HepG2 (cell line): ENCODE measurements around the gene NPHP4. TPM values are rescaled to one million over a fixed set of nuclear protein-coding genes. Genes with fewer than 3 reads are reported as not detected.

Experiments
- ATAC-seq: fragments of 200-7000 bp; cut with Tn5 transposase; 3 replicates; pipeline ENCODE4 v1.9.1; 2020; ENCODE audit warnings: mild to moderate bottlenecking, moderate library complexity
- BruUV-seq: library from RNA; stranded (reverse); fragments of 400-500 nt; replicated peaks from 2 replicates; lab custom pipeline; 2021; lab: Mats Ljungman, UMichigan
- CTCF ChIA-PET: fragments of 300-600 bp; formaldehyde crosslinking; extraction: SDS; loops from one replicate; lab custom pipeline; 2021; ENCODE audit warnings: low total read pairs, inconsistent platforms, low intra/inter-chr PET ratio; lab: Yijun Ruan, JAX
- POLR2A ChIA-PET: fragments of 350-600 bp; sonication (Branson Sonifier 250); formaldehyde crosslinking; loops from one replicate; lab custom pipeline; 2020; ENCODE audit warnings: antibody characterized with exemption, inconsistent platforms; lab: Yijun Ruan, JAX
- DNase-seq: peaks from one replicate; pipeline ENCODE4 v3.0.0-alpha.2; 2015; ENCODE audit warnings: low spot score
- FAIRE-seq: peaks from 3 replicates; lab custom pipeline; 2011; peaks lifted over from hg19 to GRCh38; lab: Jason Lieb, UNC
- H2AFZ ChIP-seq: one replicate; pipeline ENCODE4 v1.6.1; 2011; ENCODE audit warnings: low read length, inconsistent platforms
- H3K27ac ChIP-seq: fragments of 300-600 bp; 3 replicates; pipeline ENCODE4 v1.8.0; 2011; ENCODE audit warnings: mixed run types, mild to moderate bottlenecking, mixed read lengths, low read length, inconsistent platforms; ENCODE audit not compliant: insufficient read depth; ENCODE audit errors: extremely low read length
- H3K27me3 ChIP-seq, 2 experiments: fragments of 200-600 bp in 1 of 2; 2 replicates in 1 of 2; 3 replicates in 1 of 2; pipeline versions ENCODE4 v1.6.0 to v1.8.0; 2011; ENCODE audit warnings: low read length in 2 of 2, mild to moderate bottlenecking in 2 of 2, moderate library complexity in 2 of 2, inconsistent platforms in 1 of 2; ENCODE audit not compliant: insufficient read depth in 2 of 2, control insufficient read depth in 1 of 2
- H3K36me3 ChIP-seq, 2 experiments: fragments of 200-600 bp in 1 of 2; replicated peaks in 1 of 2; 2 replicates in 1 of 2; 3 replicates in 1 of 2; pipeline versions ENCODE4 v1.5.1 to v1.8.0; 2011; ENCODE audit warnings: low read length in 2 of 2, inconsistent platforms in 1 of 2; ENCODE audit not compliant: insufficient read depth in 2 of 2, control insufficient read depth in 1 of 2
- H3K4me1 ChIP-seq: 2 replicates; pipeline ENCODE4 v1.5.1; 2012; ENCODE audit warnings: low read length, inconsistent platforms; ENCODE audit not compliant: insufficient read depth
- H3K4me2 ChIP-seq: 2 replicates; pipeline ENCODE4 v1.6.0; 2011; ENCODE audit warnings: low read depth, low read length, inconsistent platforms
- H3K4me3 ChIP-seq, 3 experiments: fragments of 200-600 bp in 1 of 3; sonication (generic), shearing (Covaris generic) in 1 of 3; replicated peaks in 1 of 3; 2 replicates each; pipeline ENCODE4 v1.5.1; 2011 to 2016; ENCODE audit warnings: low read length in 3 of 3, inconsistent platforms in 2 of 3, low read depth in 2 of 3, mild to moderate bottlenecking in 2 of 3, control low read depth in 1 of 3, mixed read lengths in 1 of 3; ENCODE audit not compliant: insufficient read depth in 1 of 3
- H3K79me2 ChIP-seq: one replicate; pipeline ENCODE4 v1.6.1; 2011; ENCODE audit warnings: low read length, inconsistent platforms; ENCODE audit not compliant: insufficient read depth
- H3K9ac ChIP-seq: 2 replicates; pipeline ENCODE4 v1.6.0; 2011; ENCODE audit warnings: mild to moderate bottlenecking, low read depth, low read length, inconsistent platforms; ENCODE audit not compliant: insufficient read depth
- H3K9me3 ChIP-seq: 2 replicates; pipeline ENCODE4 v1.5.1; 2012; ENCODE audit warnings: mild to moderate bottlenecking, low read length
- H4K20me1 ChIP-seq: 2 replicates; pipeline ENCODE4 v1.6.0; 2011; ENCODE audit warnings: inconsistent platforms, mild to moderate bottlenecking, low read length, moderate library complexity; ENCODE audit not compliant: insufficient read depth
- AKAP8 ChIP-seq: sonication (generic); formaldehyde crosslinking; IDR thresholded peaks from 2 replicates; pipeline ENCODE4 v1.5.1; 2020; ENCODE audit warnings: mild to moderate bottlenecking, missing genetic modification reagents
- ATRX ChIP-seq: sonication (generic); formaldehyde crosslinking; IDR thresholded peaks from 2 replicates; pipeline ENCODE4 v1.4.0; 2020; ENCODE audit warnings: missing genetic modification reagents, borderline replicate concordance
- CREM ChIP-seq, 2 experiments: sonication (generic) in 1 of 2; formaldehyde crosslinking in 1 of 2; IDR thresholded peaks; 2 replicates each; pipeline versions ENCODE4 v1.4.0 to v1.6.1; 2016 to 2020; ENCODE audit warnings: antibody characterized with exemption in 1 of 2, mild to moderate bottlenecking in 1 of 2, missing genetic modification reagents in 1 of 2
- EHMT2 ChIP-seq: fragments of 200-600 bp; sonication (generic); IDR thresholded peaks from 2 replicates; pipeline ENCODE4 v1.7.0; 2017; ENCODE audit warnings: antibody characterized with exemption, low read depth, low read length, borderline replicate concordance
- IKZF4 ChIP-seq: sonication (generic); formaldehyde crosslinking; IDR thresholded peaks from 2 replicates; pipeline ENCODE4 v1.5.1; 2020; ENCODE audit warnings: borderline replicate concordance, mild to moderate bottlenecking, low read depth, missing genetic modification reagents; ENCODE audit errors: not compliant biosample characterization
- RXRB ChIP-seq: IDR thresholded peaks from 2 replicates; pipeline ENCODE4 v1.6.1; 2016; ENCODE audit warnings: borderline replicate concordance, missing genetic modification reagents, missing compliant biosample characterization
- SIN3A ChIP-seq: IDR thresholded peaks from 2 replicates; pipeline ENCODE4 v1.6.1; 2011; ENCODE audit warnings: low read depth, mild to moderate bottlenecking, control low read depth, low read length, borderline replicate concordance
- SPEN ChIP-seq: sonication (generic); formaldehyde crosslinking; IDR thresholded peaks from 2 replicates; pipeline ENCODE4 v1.5.1; 2020; ENCODE audit warnings: low read depth, mild to moderate bottlenecking, missing genetic modification reagents
- ZNF12 ChIP-seq: sonication (generic); formaldehyde crosslinking; IDR thresholded peaks from 2 replicates; pipeline ENCODE4 v1.5.0; 2020; ENCODE audit warnings: missing genetic modification reagents
- ZNF468 ChIP-seq: sonication (generic); formaldehyde crosslinking; IDR thresholded peaks from 2 replicates; pipeline ENCODE4 v1.8.0; 2022; ENCODE audit warnings: mild to moderate bottlenecking, moderate library complexity, missing genetic modification reagents
- ZNF709 ChIP-seq: sonication (generic); formaldehyde crosslinking; IDR thresholded peaks from 2 replicates; pipeline ENCODE4 v1.5.0; 2020; ENCODE audit warnings: mild to moderate bottlenecking, missing genetic modification reagents
- WGBS: methylation state at CpG from one replicate; pipeline ENCODE4 v1.1.6; 2017; ENCODE audit warnings: low lambda C conversion rate; 5-methylcytosine and 5-hydroxymethylcytosine counted together
- in situ Hi-C: cut with HindIII; loops from 2 replicates; pipeline ENCODE4 v1.10.0; 2017; ENCODE audit warnings: low pct_unique_long_range_greater_than_20kb; ENCODE audit not compliant: extremely low pct_ligation_motif_present
- intact Hi-C: fragments of 100-400 bp; cut with micrococcal nuclease; formaldehyde crosslinking; loops from one replicate; pipeline ENCODE4 v1.10.0; 2022; ENCODE audit not compliant: unreplicated experiment
- polyA plus RNA-seq, 8 experiments: library from polyadenylated mRNA; depleted of rRNA in 3 of 8; stranded (reverse) in 7 of 8; unstranded in 1 of 8; fragments of >200 nt; fragmentation: Illumina TruSeq in 4 of 8; extraction: Trizol in 4 of 8; gene quantifications; 2 replicates each; pipeline versions ENCODE4 v1.2.1 to v1.2.3, GENCODE V29; 2011 to 2016; ENCODE audit warnings: low read depth in 4 of 8, missing spikeins in 1 of 8, mixed read lengths in 1 of 8; ENCODE audit not compliant: insufficient read depth in 1 of 8
- total RNA-seq, 5 experiments: library from RNA; depleted of rRNA; stranded (reverse); fragments of >200 nt; fragmentation: Illumina TruSeq; extraction: Trizol; gene quantifications; 2 replicates each; pipeline ENCODE4 v1.2.3, GENCODE V29; 2016; ENCODE audit warnings: low read depth in 1 of 5
- TF ChIP-seq, protein P1 (sequence below): sonication (generic); formaldehyde crosslinking; IDR thresholded peaks from 2 replicates; pipeline ENCODE4 v1.5.0; 2020; ENCODE audit warnings: missing genetic modification reagents
- TF ChIP-seq, protein P2 (sequence below): sonication (generic); formaldehyde crosslinking; IDR thresholded peaks from 2 replicates; pipeline ENCODE4 v1.5.0; 2020; ENCODE audit warnings: missing genetic modification reagents
- TF ChIP-seq, protein P3 (sequence below): sonication (generic); formaldehyde crosslinking; IDR thresholded peaks from 2 replicates; pipeline ENCODE4 v1.4.0; 2020; ENCODE audit warnings: low read depth, mild to moderate bottlenecking, missing genetic modification reagents

NPHP4 gene
- total and polyA plus RNA-seq, 2 of the 13 experiments (the other 11 are each of a cell fraction or from before 2014, with no cell fraction given) = 4.4 to 6.8 TPM

DNA sequence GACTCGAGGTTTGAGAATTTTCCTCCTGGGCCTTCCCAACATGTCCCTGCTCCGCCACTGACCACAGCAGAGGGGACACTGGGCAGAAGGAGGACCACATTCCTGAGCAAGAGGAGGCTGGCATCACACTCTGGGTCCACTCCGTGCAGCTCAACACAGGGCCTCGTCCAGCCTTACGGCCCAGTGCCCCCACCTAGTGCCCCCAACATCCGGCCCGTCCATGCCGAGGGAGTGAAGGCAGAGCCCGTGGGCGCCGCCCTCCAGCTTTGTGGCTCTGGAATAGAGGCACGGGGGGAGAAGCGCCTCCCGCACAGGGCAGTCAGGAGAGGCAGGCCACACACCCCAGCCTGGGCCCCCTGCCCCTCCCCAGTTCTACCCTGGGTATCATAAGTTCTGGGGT, 158.3 kb downstream of the NPHP4 start:
- no peak overlapping the region for H3K4me3 ChIP-seq
- ATAC-seq = no peak
- H3K36me3 ChIP-seq = no peaks in the 10 kb centered on the region
- no peak overlapping the region for H3K9ac ChIP-seq
- no peaks in the 10 kb centered on the region for H3K9me3 ChIP-seq
- no peak for DNase-seq
- BruUV-seq = no TSS peak
- H4K20me1 ChIP-seq = no peaks in the 10 kb centered on the region
- in situ Hi-C loops = no loop called here
- ChIA-PET POLR2A (no interaction called here), CTCF (no interaction called here)
- no peak overlapping the region for H2AFZ ChIP-seq
- 30% methylated on average over 2 of the region's 14 CpGs for WGBS
- no peak for TF ChIP-seq IKZF4 (CRISPR knock-in tag)
- H3K79me2 ChIP-seq = no peaks in the 10 kb centered on the region
- FAIRE-seq = no peak
- peaks cover 4 to 63% of the 10 kb centered on the region in 2 experiments; a peak in 4 of 5 replicates for H3K27me3 ChIP-seq
- H3K4me1 ChIP-seq = no peaks in the 10 kb centered on the region
- intact Hi-C loops = no loop called here
- no peak overlapping the region for H3K4me2 ChIP-seq
- no peak overlapping the region for H3K27ac ChIP-seq

DNA sequence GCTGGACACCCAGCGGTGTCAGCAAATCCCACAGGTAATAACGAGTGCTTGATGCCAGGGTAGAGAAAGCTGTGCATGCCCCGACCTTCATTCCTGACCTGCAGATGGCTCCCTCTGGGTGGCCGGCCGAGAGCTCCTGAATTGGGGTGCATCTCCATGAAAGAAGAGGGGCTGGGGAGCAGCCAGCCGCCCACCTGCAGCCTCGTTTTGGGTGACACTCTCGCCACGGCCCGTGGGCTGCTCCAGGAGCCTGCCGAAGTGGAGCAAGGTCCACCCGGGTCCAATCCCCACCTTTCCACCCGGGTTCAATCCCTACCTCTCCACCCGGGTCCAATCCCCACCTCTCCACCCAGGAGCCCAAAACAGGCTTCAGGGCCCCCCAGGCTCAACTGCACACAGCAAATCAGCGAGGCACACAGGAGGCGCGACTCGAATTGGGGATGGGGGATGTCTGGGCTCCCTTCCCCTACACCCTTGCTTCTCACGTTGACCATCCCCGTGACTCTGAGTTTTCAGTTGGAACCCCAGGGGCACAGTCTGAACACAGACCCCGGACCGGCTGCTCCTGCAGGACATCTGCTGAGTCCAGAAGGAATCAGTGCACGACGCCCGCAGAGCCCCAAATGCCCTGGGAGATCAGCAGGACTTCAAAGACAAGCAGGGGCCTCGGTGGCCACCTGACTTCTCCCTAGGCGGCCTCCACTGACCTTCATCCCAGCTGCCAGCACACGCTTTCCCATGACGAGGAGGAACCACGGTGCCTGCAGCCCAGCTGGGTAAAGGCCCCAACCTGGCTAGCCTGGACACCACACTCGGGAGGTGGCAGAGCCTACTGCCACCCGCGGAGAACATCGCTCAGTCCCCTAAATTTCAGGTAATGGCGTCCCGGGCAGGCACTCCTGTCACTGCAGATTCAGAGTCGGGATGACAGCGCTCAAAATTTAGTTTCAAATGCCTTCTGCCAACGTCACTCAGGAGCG, 159.0 kb downstream of the NPHP4 start:
- 16% methylated on average over 14 of the region's 40 CpGs for WGBS
- H3K4me2 ChIP-seq = no peak overlapping the region
- intact Hi-C loops (no loop called here), in situ Hi-C loops (no loop called here)
- DNase-seq (no peak), ATAC-seq (no peak), FAIRE-seq (no peak)
- H3K4me3 ChIP-seq = no peak overlapping the region
- peaks cover 4 to 56% of the 10 kb centered on the region in 2 experiments; a peak in 4 of 5 replicates for H3K27me3 ChIP-seq
- no peaks in the 10 kb centered on the region for H3K79me2 ChIP-seq
- H3K27ac ChIP-seq = no peak overlapping the region
- no peak overlapping the region for H2AFZ ChIP-seq
- no TSS peak for BruUV-seq
- ChIA-PET CTCF (no interaction called here), POLR2A (no interaction called here)
- H3K4me1 ChIP-seq = no peaks in the 10 kb centered on the region
- H3K9me3 ChIP-seq = no peaks in the 10 kb centered on the region
- H4K20me1 ChIP-seq = no peaks in the 10 kb centered on the region
- no peaks in the 10 kb centered on the region for H3K36me3 ChIP-seq
- no peak for TF ChIP-seq SPEN (CRISPR knock-in tag)
- TF ChIP-seq, protein P1, sequence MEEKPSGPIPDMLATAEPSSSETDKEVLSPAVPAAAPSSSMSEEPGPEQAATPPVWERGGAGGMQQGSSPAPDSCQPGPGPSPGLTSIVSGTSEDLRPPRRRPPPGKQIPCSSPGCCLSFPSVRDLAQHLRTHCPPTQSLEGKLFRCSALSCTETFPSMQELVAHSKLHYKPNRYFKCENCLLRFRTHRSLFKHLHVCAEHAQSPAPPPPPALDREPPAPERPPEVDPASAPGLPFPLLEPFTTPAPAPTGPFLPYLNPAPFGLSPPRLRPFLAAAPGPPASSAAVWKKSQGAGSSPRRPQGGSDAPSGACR = no peak
- no peak for TF ChIP-seq CREM (IDR thresholded peaks at IDR 0.05)
- TF ChIP-seq CREM (CRISPR knock-in tag; IDR thresholded peaks at IDR 0.05) = no peak
- TF ChIP-seq ZNF468 (CRISPR knock-in tag) = no peak
- TF ChIP-seq SIN3A = no peak
- TF ChIP-seq RXRB (CRISPR knock-in tag) = no peak
- no peak for TF ChIP-seq ZNF12
- no peak for TF ChIP-seq EHMT2
- TF ChIP-seq, protein P2, sequence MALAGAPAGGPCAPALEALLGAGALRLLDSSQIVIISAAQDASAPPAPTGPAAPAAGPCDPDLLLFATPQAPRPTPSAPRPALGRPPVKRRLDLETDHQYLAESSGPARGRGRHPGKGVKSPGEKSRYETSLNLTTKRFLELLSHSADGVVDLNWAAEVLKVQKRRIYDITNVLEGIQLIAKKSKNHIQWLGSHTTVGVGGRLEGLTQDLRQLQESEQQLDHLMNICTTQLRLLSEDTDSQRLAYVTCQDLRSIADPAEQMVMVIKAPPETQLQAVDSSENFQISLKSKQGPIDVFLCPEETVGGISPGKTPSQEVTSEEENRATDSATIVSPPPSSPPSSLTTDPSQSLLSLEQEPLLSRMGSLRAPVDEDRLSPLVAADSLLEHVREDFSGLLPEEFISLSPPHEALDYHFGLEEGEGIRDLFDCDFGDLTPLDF (CRISPR knock-in tag) = no peak
- TF ChIP-seq ATRX (CRISPR knock-in tag) = no peak
- no peak for TF ChIP-seq AKAP8 (CRISPR knock-in tag)
- TF ChIP-seq ZNF709 (CRISPR knock-in tag) = no peak
- TF ChIP-seq, protein P3, sequence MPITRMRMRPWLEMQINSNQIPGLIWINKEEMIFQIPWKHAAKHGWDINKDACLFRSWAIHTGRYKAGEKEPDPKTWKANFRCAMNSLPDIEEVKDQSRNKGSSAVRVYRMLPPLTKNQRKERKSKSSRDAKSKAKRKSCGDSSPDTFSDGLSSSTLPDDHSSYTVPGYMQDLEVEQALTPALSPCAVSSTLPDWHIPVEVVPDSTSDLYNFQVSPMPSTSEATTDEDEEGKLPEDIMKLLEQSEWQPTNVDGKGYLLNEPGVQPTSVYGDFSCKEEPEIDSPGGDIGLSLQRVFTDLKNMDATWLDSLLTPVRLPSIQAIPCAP (CRISPR knock-in tag) = no peak
- no peak overlapping the region for H3K9ac ChIP-seq
